Measurements from ENCODE around the gene CFB.

DNA sequence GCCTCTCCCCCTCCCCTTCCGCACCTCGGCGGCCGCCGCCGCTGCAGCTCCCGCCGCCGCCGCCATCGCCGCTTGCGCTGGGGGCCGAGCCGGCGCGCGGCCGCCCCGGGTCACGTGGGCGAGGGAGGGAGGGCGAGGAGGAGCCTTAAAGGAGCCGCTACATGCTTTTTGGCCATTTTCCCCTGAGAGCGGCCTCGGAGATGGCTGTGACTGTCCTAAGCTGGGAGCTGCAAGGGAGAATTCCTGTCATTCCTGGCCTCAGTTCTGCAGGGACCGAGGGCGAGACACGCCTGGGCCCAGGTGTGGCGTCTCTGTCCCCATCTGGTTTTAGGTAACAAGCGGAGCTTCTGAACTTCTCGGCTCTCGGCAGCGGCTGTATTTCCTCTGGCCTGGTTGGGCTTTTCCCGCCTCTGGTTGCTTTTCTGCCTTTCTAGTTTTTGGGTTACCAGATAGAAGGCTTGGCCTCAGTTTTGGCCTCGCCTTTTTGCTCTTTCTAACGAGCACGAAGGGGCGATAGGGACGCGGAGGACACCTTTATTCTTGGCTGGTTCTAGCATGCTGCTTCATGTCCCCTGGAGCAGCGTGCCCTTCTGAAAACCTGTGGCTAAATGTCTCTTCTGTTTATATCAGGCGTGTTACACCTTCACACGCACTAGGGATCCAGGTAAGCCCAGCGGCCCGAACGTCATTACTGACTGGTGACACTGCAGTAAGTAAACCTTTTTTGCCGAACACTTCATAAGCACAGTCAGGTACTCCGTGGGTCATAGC lies 48.1 kb upstream of the CFB start, which contains the start of gene EHMT2:
- TF ChIP-seq, protein P1, sequence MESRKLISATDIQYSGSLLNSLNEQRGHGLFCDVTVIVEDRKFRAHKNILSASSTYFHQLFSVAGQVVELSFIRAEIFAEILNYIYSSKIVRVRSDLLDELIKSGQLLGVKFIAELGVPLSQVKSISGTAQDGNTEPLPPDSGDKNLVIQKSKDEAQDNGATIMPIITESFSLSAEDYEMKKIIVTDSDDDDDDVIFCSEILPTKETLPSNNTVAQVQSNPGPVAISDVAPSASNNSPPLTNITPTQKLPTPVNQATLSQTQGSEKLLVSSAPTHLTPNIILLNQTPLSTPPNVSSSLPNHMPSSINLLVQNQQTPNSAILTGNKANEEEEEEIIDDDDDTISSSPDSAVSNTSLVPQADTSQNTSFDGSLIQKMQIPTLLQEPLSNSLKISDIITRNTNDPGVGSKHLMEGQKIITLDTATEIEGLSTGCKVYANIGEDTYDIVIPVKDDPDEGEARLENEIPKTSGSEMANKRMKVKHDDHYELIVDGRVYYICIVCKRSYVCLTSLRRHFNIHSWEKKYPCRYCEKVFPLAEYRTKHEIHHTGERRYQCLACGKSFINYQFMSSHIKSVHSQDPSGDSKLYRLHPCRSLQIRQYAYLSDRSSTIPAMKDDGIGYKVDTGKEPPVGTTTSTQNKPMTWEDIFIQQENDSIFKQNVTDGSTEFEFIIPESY (CRISPR knock-in tag; IDR thresholded peaks at IDR 0.05), result no peak; the same call in 1 of the 2 replicates
- TF ChIP-seq, protein P2, sequence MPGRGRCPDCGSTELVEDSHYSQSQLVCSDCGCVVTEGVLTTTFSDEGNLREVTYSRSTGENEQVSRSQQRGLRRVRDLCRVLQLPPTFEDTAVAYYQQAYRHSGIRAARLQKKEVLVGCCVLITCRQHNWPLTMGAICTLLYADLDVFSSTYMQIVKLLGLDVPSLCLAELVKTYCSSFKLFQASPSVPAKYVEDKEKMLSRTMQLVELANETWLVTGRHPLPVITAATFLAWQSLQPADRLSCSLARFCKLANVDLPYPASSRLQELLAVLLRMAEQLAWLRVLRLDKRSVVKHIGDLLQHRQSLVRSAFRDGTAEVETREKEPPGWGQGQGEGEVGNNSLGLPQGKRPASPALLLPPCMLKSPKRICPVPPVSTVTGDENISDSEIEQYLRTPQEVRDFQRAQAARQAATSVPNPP (CRISPR knock-in tag; IDR thresholded peaks at IDR 0.05), result no peak
- TF ChIP-seq, protein P3, sequence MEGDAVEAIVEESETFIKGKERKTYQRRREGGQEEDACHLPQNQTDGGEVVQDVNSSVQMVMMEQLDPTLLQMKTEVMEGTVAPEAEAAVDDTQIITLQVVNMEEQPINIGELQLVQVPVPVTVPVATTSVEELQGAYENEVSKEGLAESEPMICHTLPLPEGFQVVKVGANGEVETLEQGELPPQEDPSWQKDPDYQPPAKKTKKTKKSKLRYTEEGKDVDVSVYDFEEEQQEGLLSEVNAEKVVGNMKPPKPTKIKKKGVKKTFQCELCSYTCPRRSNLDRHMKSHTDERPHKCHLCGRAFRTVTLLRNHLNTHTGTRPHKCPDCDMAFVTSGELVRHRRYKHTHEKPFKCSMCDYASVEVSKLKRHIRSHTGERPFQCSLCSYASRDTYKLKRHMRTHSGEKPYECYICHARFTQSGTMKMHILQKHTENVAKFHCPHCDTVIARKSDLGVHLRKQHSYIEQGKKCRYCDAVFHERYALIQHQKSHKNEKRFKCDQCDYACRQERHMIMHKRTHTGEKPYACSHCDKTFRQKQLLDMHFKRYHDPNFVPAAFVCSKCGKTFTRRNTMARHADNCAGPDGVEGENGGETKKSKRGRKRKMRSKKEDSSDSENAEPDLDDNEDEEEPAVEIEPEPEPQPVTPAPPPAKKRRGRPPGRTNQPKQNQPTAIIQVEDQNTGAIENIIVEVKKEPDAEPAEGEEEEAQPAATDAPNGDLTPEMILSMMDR (CRISPR knock-in tag; IDR thresholded peaks at IDR 0.05), result no peak
- no peak for TF ChIP-seq GTF3A (CRISPR knock-in tag; conservative IDR thresholded peaks at IDR 0.05)
- TF ChIP-seq ZNF747 (CRISPR knock-in tag; IDR thresholded peaks at IDR 0.05; ENCODE audit: borderline replicate concordance), result no peak
- TF ChIP-seq MAFK (conservative IDR thresholded peaks at IDR 0.05 in 1 of 2, IDR thresholded peaks at IDR 0.05 in 1 of 2; ENCODE audit: low read length in 2 of 2), result no peak
- TF ChIP-seq ZNF225 (CRISPR knock-in tag; IDR thresholded peaks at IDR 0.05), result no peak
- TF ChIP-seq, protein P4, sequence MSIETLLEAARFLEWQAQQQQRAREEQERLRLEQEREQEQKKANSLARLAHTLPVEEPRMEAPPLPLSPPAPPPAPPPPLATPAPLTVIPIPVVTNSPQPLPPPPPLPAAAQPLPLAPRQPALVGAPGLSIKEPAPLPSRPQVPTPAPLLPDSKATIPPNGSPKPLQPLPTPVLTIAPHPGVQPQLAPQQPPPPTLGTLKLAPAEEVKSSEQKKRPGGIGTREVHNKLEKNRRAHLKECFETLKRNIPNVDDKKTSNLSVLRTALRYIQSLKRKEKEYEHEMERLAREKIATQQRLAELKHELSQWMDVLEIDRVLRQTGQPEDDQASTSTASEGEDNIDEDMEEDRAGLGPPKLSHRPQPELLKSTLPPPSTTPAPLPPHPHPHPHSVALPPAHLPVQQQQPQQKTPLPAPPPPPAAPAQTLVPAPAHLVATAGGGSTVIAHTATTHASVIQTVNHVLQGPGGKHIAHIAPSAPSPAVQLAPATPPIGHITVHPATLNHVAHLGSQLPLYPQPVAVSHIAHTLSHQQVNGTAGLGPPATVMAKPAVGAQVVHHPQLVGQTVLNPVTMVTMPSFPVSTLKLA (IDR thresholded peaks at IDR 0.05), result no peak
- TF ChIP-seq, protein P5, sequence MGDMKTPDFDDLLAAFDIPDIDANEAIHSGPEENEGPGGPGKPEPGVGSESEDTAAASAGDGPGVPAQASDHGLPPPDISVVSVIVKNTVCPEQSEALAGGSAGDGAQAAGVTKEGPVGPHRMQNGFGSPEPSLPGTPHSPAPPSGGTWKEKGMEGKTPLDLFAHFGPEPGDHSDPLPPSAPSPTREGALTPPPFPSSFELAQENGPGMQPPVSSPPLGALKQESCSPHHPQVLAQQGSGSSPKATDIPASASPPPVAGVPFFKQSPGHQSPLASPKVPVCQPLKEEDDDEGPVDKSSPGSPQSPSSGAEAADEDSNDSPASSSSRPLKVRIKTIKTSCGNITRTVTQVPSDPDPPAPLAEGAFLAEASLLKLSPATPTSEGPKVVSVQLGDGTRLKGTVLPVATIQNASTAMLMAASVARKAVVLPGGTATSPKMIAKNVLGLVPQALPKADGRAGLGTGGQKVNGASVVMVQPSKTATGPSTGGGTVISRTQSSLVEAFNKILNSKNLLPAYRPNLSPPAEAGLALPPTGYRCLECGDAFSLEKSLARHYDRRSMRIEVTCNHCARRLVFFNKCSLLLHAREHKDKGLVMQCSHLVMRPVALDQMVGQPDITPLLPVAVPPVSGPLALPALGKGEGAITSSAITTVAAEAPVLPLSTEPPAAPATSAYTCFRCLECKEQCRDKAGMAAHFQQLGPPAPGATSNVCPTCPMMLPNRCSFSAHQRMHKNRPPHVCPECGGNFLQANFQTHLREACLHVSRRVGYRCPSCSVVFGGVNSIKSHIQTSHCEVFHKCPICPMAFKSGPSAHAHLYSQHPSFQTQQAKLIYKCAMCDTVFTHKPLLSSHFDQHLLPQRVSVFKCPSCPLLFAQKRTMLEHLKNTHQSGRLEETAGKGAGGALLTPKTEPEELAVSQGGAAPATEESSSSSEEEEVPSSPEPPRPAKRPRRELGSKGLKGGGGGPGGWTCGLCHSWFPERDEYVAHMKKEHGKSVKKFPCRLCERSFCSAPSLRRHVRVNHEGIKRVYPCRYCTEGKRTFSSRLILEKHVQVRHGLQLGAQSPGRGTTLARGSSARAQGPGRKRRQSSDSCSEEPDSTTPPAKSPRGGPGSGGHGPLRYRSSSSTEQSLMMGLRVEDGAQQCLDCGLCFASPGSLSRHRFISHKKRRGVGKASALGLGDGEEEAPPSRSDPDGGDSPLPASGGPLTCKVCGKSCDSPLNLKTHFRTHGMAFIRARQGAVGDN (CRISPR knock-in tag; IDR thresholded peaks at IDR 0.05), result peak; percentile 57
